HG03575 (cell line): Measurements from ENCODE around the gene DCDC2C.

Experiments
- ATAC-seq: cut with Tn5 transposase; IDR thresholded peaks from one replicate; pipeline ENCODE4 v1.9.1; 2021; ENCODE audit not compliant: unreplicated experiment, insufficient number of reproducible peaks, low FRiP score; ENCODE audit errors: extremely low read depth

DCDC2C gene

GRCh38 chr2:3670941-3671340 lies 32.4 kb upstream of the DCDC2C start:
- ATAC-seq: no peak

- no peak for ATAC-seq
Measured at GRCh38 chr2:3672861-3673678, 30.3 kb upstream of the DCDC2C start.

GRCh38 chr2:3674066-3674845 lies 29.1 kb upstream of the DCDC2C start:
- no peak for ATAC-seq

GRCh38 chr2:3675687-3676086 lies 27.7 kb upstream of the DCDC2C start:
- no peak for ATAC-seq

GRCh38 chr2:3677436-3677835 lies 25.9 kb upstream of the DCDC2C start:
- ATAC-seq: no peak

- no peak for ATAC-seq
Measured at GRCh38 chr2:3678212-3678611, 25.2 kb upstream of the DCDC2C start.

GRCh38 chr2:3679180-3679579 lies 24.2 kb upstream of the DCDC2C start:
- no peak for ATAC-seq

- ATAC-seq: no peak
Measured at GRCh38 chr2:3679616-3680393, 23.6 kb upstream of the DCDC2C start.

GRCh38 chr2:3680548-3681345 lies 22.6 kb upstream of the DCDC2C start:
- ATAC-seq: no peak

- no peak for ATAC-seq
Measured at GRCh38 chr2:3681625-3682024, 21.8 kb upstream of the DCDC2C start.

GRCh38 chr2:3682811-3683210 lies 20.6 kb upstream of the DCDC2C start:
- no peak for ATAC-seq

- ATAC-seq: no peak
Measured at GRCh38 chr2:3683748-3684454, 19.5 kb upstream of the DCDC2C start.

GRCh38 chr2:3689998-3690748 lies 13.2 kb upstream of the DCDC2C start:
- ATAC-seq: no peak

GRCh38 chr2:3692375-3692774 lies 11.0 kb upstream of the DCDC2C start:
- no peak for ATAC-seq

- ATAC-seq: no peak
Measured at GRCh38 chr2:3696545-3696944, 6.8 kb upstream of the DCDC2C start.

- ATAC-seq: no peak
Measured at GRCh38 chr2:3701071-3701470, 2.3 kb upstream of the DCDC2C start.

GRCh38 chr2:3703757-3704355 lies 481 bp downstream of the DCDC2C start:
- ATAC-seq: no peak
